ENCODE data around the gene TMEM185A.

GRCh38 chrX:149607699-149608098 lies 23.9 kb downstream of the TMEM185A start:
- TF ChIP-seq CTCF (IDR thresholded peaks at IDR 0.05), result no peak
- no peak for TF ChIP-seq POLR2AphosphoS5 (IDR thresholded peaks at IDR 0.05)
- TF ChIP-seq POLR2A (IDR thresholded peaks at IDR 0.05), result no peak
